ENCODE results near the gene IL18. TPM values are rescaled to one million over a fixed set of nuclear protein-coding genes. Genes with fewer than 3 reads are reported as not detected.

The IL18 gene
- total and polyA plus RNA-seq, 9 of the 15 experiments (the other 6 are each of a cell fraction or from before 2014, with no cell fraction given), result 4.1 to 10.0 (median 6.1) TPM

GRCh38 chr11:112100462-112100861 lies 63.4 kb downstream of the IL18 start (continued):
- TF ChIP-seq, protein P1, sequence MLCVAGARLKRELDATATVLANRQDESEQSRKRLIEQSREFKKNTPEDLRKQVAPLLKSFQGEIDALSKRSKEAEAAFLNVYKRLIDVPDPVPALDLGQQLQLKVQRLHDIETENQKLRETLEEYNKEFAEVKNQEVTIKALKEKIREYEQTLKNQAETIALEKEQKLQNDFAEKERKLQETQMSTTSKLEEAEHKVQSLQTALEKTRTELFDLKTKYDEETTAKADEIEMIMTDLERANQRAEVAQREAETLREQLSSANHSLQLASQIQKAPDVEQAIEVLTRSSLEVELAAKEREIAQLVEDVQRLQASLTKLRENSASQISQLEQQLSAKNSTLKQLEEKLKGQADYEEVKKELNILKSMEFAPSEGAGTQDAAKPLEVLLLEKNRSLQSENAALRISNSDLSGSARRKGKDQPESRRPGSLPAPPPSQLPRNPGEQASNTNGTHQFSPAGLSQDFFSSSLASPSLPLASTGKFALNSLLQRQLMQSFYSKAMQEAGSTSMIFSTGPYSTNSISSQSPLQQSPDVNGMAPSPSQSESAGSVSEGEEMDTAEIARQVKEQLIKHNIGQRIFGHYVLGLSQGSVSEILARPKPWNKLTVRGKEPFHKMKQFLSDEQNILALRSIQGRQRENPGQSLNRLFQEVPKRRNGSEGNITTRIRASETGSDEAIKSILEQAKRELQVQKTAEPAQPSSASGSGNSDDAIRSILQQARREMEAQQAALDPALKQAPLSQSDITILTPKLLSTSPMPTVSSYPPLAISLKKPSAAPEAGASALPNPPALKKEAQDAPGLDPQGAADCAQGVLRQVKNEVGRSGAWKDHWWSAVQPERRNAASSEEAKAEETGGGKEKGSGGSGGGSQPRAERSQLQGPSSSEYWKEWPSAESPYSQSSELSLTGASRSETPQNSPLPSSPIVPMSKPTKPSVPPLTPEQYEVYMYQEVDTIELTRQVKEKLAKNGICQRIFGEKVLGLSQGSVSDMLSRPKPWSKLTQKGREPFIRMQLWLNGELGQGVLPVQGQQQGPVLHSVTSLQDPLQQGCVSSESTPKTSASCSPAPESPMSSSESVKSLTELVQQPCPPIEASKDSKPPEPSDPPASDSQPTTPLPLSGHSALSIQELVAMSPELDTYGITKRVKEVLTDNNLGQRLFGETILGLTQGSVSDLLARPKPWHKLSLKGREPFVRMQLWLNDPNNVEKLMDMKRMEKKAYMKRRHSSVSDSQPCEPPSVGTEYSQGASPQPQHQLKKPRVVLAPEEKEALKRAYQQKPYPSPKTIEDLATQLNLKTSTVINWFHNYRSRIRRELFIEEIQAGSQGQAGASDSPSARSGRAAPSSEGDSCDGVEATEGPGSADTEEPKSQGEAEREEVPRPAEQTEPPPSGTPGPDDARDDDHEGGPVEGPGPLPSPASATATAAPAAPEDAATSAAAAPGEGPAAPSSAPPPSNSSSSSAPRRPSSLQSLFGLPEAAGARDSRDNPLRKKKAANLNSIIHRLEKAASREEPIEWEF (CRISPR knock-in tag; IDR thresholded peaks at IDR 0.05), result no peak
- TF ChIP-seq ZNF277 (CRISPR knock-in tag; IDR thresholded peaks at IDR 0.05; ENCODE audit: borderline replicate concordance) (no peak), GABPB1 (CRISPR knock-in tag; IDR thresholded peaks at IDR 0.05) (no peak), RBBP5 (IDR thresholded peaks at IDR 0.05; ENCODE audit: borderline replicate concordance, insufficient read depth, low read length, poor library complexity, severe bottlenecking) (no peak), ZNF217 (CRISPR knock-in tag; IDR thresholded peaks at IDR 0.05) (no peak), ZNF316 (IDR thresholded peaks at IDR 0.05) (peak; percentile 55), HES1 (IDR thresholded peaks at IDR 0.05; ENCODE audit: low read depth) (no peak), PPARD (CRISPR knock-in tag; IDR thresholded peaks at IDR 0.05) (no peak), TOE1 (IDR thresholded peaks at IDR 0.05; ENCODE audit: borderline replicate concordance) (no peak), TOE1 (CRISPR knock-in tag; IDR thresholded peaks at IDR 0.05; ENCODE audit: borderline replicate concordance, low read depth) (no peak), C11orf30 (IDR thresholded peaks at IDR 0.05; ENCODE audit: low read depth) (peak; percentile 17; the same call in 1 of the 2 replicates), MAFG (tag; conservative IDR thresholded peaks at IDR 0.05) (0 out of 2 replicates have a peak, but pooled peaks have one; percentile 5), FOXJ3 (CRISPR knock-in tag; IDR thresholded peaks at IDR 0.05) (no peak)
- TF ChIP-seq, protein P2, sequence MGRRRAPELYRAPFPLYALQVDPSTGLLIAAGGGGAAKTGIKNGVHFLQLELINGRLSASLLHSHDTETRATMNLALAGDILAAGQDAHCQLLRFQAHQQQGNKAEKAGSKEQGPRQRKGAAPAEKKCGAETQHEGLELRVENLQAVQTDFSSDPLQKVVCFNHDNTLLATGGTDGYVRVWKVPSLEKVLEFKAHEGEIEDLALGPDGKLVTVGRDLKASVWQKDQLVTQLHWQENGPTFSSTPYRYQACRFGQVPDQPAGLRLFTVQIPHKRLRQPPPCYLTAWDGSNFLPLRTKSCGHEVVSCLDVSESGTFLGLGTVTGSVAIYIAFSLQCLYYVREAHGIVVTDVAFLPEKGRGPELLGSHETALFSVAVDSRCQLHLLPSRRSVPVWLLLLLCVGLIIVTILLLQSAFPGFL (CRISPR knock-in tag; IDR thresholded peaks at IDR 0.05), result no peak
